ENCODE results near the gene ELMO1. TPM values are rescaled to one million over a fixed set of nuclear protein-coding genes. Genes with fewer than 3 reads are reported as not detected.

The ELMO1 gene
- total and polyA plus RNA-seq, 10 of the 15 experiments (the other 5 are each of a cell fraction or from before 2014, with no cell fraction given), result 22.6 to 85.9 (median 56.6) TPM

- ChIA-PET CTCF (interaction anchor here (0.6 kb wide), 1 partner anchor 23 kb away, joined by 5 read pairs; no protein-coding TSS in a partner anchor), POLR2A (no interaction called here), SMC1A (ENCODE audit: uncharacterized antibody, unreplicated experiment) (interaction anchor here (0.6 to 1.0 kb wide), 3 partner anchors 42 to 296 kb away, joined by 3 read pairs; no protein-coding TSS in a partner anchor), RAD21 (ENCODE audit: unreplicated experiment) (interaction anchor here (0.6 kb wide), 1 partner anchor 291 kb away, joined by 4 read pairs; no protein-coding TSS in a partner anchor)
- 75% methylated on average over 8 of the region's 8 CpGs for WGBS (ENCODE audit: insufficient coverage, insufficient replicate concordance, low lambda C conversion rate, missing lambda C conversion rate)
- H3K79me2 ChIP-seq (ENCODE audit: control insufficient read depth, insufficient read depth, low read length), result no peaks in the 10 kb centered on the region
- FAIRE-seq (no peak), ATAC-seq (no peak), DNase-seq (ENCODE audit: low read depth, low spot score) (no peak)
- H4K20me1 ChIP-seq (ENCODE audit: control insufficient read depth, insufficient read depth), result no peaks in the 10 kb centered on the region
- in situ Hi-C loops (cut with MboI) (no loop called here), intact Hi-C loops (cut with micrococcal nuclease; ENCODE audit: unreplicated experiment) (no loop called here)
- no peak overlapping the region for H3K9ac ChIP-seq (ENCODE audit: control insufficient read depth, insufficient read depth, low read length)
- H3K4me2 ChIP-seq (ENCODE audit: control insufficient read depth, insufficient read depth), result no peak overlapping the region
- H3K27me3 ChIP-seq (replicated peaks in 1 of 2; ENCODE audit: control insufficient read depth in 2 of 2, insufficient read depth in 2 of 2, low read length in 1 of 2), result no peaks in the 10 kb centered on the region; a peak in 1 of 4 replicates
- H3K4me3 ChIP-seq, result no peak overlapping the region
- no peaks in the 10 kb centered on the region for H3K36me3 ChIP-seq (ENCODE audit: control insufficient read depth in 2 of 2, insufficient read depth in 2 of 2, low read length in 1 of 2)
- H2AFZ ChIP-seq (ENCODE audit: control insufficient read depth, low read depth, low read length), result no peak overlapping the region
- H3K9me3 ChIP-seq (replicated peaks; ENCODE audit: control insufficient read depth, insufficient read depth, low read length), result no peaks in the 10 kb centered on the region
- H3K27ac ChIP-seq (ENCODE audit: control insufficient read depth, insufficient read depth), result no peak overlapping the region
- BruUV-seq (replicated peaks), result no TSS peak
- H3K4me1 ChIP-seq (ENCODE audit: control insufficient read depth, insufficient read depth, low read length), result no peaks in the 10 kb centered on the region
- no peak for TF ChIP-seq ETV6 (conservative IDR thresholded peaks at IDR 0.05 in 1 of 2, IDR thresholded peaks at IDR 0.05 in 1 of 2; ENCODE audit: borderline replicate concordance in 1 of 2, low read depth in 1 of 2)
- TF ChIP-seq E2F8 (IDR thresholded peaks at IDR 0.05; ENCODE audit: low read depth, partially characterized antibody), result no peak
- TF ChIP-seq BHLHE40 (IDR thresholded peaks at IDR 0.05; ENCODE audit: borderline replicate concordance in 1 of 2, low read depth in 2 of 2, low read length in 1 of 2), result no peak
- no peak for TF ChIP-seq GATAD2B (conservative IDR thresholded peaks at IDR 0.05; ENCODE audit: low read depth)
- TF ChIP-seq RCOR1 (conservative IDR thresholded peaks at IDR 0.05; ENCODE audit: low read depth, low read length), result no peak
- TF ChIP-seq FOS (IDR thresholded peaks at IDR 0.05; ENCODE audit: borderline replicate concordance, extremely low read depth, insufficient read length), result no peak
- no peak for TF ChIP-seq CEBPZ (IDR thresholded peaks at IDR 0.05; ENCODE audit: low read depth, low read length)
- no peak for TF ChIP-seq NFIC (IDR thresholded peaks at IDR 0.05; ENCODE audit: low read depth, low read length)
- no peak for TF ChIP-seq ZZZ3 (IDR thresholded peaks at IDR 0.05; ENCODE audit: control insufficient read depth, insufficient read length, low read depth)
- TF ChIP-seq SP1 (IDR thresholded peaks at IDR 0.05; ENCODE audit: low read depth, low read length), result no peak
- no peak for TF ChIP-seq CHD2 (IDR thresholded peaks at IDR 0.05; ENCODE audit: borderline replicate concordance, low read depth, low read length)
- no peak for TF ChIP-seq TCF12 (IDR thresholded peaks at IDR 0.05; ENCODE audit: low read depth, low read length)
- no peak for TF ChIP-seq SMAD1 (IDR thresholded peaks at IDR 0.05; ENCODE audit: low read depth, partially characterized antibody)
- no peak for TF ChIP-seq TARDBP (IDR thresholded peaks at IDR 0.05; ENCODE audit: borderline replicate concordance)
- TF ChIP-seq ATF2 (IDR thresholded peaks at IDR 0.05; ENCODE audit: low read length), result no peak
These were observed 7.8 kb downstream of the ELMO1 start for GRCh38 chr7:37440738-37441385.

All from GM12878 (cell line).